Activated T-helper 2 cell treated with anti-CD3 and anti-CD28 coated beads, Interferon-gamma antibody, Interleukin-2, Interleukin-4, amounts not matched to agents 10 μg/mL and 5 μg/mL and 100 μg/mL, durations not matched to agents 14 hours and 24 hours and 36 hours (primary cell): Measurements from ENCODE around the gene NTM. TPM values are rescaled to one million over a fixed set of nuclear protein-coding genes. Genes with fewer than 3 reads are reported as not detected.

Experiments used
- DNase-seq: peaks from one replicate; pipeline ENCODE4 v3.0.0; 2021; ENCODE audit warnings: low spot score
- H3K27ac Mint-ChIP-seq: one replicate; pipeline ENCODE4 v1.8.0; 2021; ENCODE audit warnings: mixed read lengths
- H3K27me3 Mint-ChIP-seq: one replicate; pipeline ENCODE4 v1.8.0; 2021; ENCODE audit warnings: low read depth, mixed read lengths
- H3K36me3 Mint-ChIP-seq: one replicate; pipeline ENCODE4 v1.8.0; 2021; ENCODE audit warnings: low read depth, mixed read lengths
- H3K4me1 Mint-ChIP-seq: one replicate; pipeline ENCODE4 v1.8.0; 2021; ENCODE audit warnings: low read depth, mixed read lengths
- H3K4me3 Mint-ChIP-seq: one replicate; pipeline ENCODE4 v1.8.0; 2021; ENCODE audit warnings: low read depth, mild to moderate bottlenecking, moderate library complexity, mixed read lengths
- H3K9me3 Mint-ChIP-seq: one replicate; pipeline ENCODE4 v1.8.0; 2021; ENCODE audit warnings: mixed read lengths
- intact Hi-C: fragments of 100-400 bp; cut with micrococcal nuclease; formaldehyde crosslinking; loops from one replicate; pipeline ENCODE4 v1.15.1; 2023
- total RNA-seq: library from RNA; stranded (reverse); gene quantifications from 2 replicates; pipeline ENCODE4 v1.2.3, GENCODE V29; 2022

The NTM gene
- total RNA-seq, 1 donor from 2014 or later: not detected

GRCh38 chr11:131816051-131816450 is 445.6 kb downstream of the NTM start:
- no peaks in the 10 kb centered on the region for H3K9me3 Mint-ChIP-seq
- H3K4me3 Mint-ChIP-seq: no peak overlapping the region
- DNase-seq: no peak
- no peaks in the 10 kb centered on the region for H3K4me1 Mint-ChIP-seq
- H3K27ac Mint-ChIP-seq: no peak overlapping the region
- H3K27me3 Mint-ChIP-seq: no peaks in the 10 kb centered on the region
- intact Hi-C loops: no loop called here
- H3K36me3 Mint-ChIP-seq: no peaks in the 10 kb centered on the region

GRCh38 chr11:131817687-131818188 is 447.3 kb downstream of the NTM start:
- intact Hi-C loops: no loop called here
- H3K4me1 Mint-ChIP-seq: no peaks in the 10 kb centered on the region

GRCh38 chr11:131819865-131820264 is 449.4 kb downstream of the NTM start:
- H3K27me3 Mint-ChIP-seq: no peaks in the 10 kb centered on the region
- H3K4me3 Mint-ChIP-seq: no peak overlapping the region
- H3K4me1 Mint-ChIP-seq: no peaks in the 10 kb centered on the region
- H3K9me3 Mint-ChIP-seq: no peaks in the 10 kb centered on the region
- DNase-seq: no peak
- no peaks in the 10 kb centered on the region for H3K36me3 Mint-ChIP-seq
- intact Hi-C loops: no loop called here
- no peak overlapping the region for H3K27ac Mint-ChIP-seq

More at GRCh38 chr11:131817687-131818188, 447.3 kb downstream of the NTM start:
- Mint-ChIP-seq H3K27ac (no peak overlapping the region), H3K27me3 (no peaks in the 10 kb centered on the region), H3K36me3 (no peaks in the 10 kb centered on the region), H3K4me3 (no peak overlapping the region), H3K9me3 (no peaks in the 10 kb centered on the region)
- no peak for DNase-seq

GRCh38 chr11:131822506-131822905 is 452.1 kb downstream of the NTM start:
- H3K36me3 Mint-ChIP-seq: no peaks in the 10 kb centered on the region
- no peak for DNase-seq
- H3K27ac Mint-ChIP-seq: no peak overlapping the region
- H3K4me3 Mint-ChIP-seq: no peak overlapping the region
- no peaks in the 10 kb centered on the region for H3K4me1 Mint-ChIP-seq
- H3K27me3 Mint-ChIP-seq: no peaks in the 10 kb centered on the region
- no peaks in the 10 kb centered on the region for H3K9me3 Mint-ChIP-seq
- intact Hi-C loops: no loop called here

- no peak overlapping the region for H3K27ac Mint-ChIP-seq
- intact Hi-C loops: no loop called here
- no peaks in the 10 kb centered on the region for H3K4me1 Mint-ChIP-seq
- H3K9me3 Mint-ChIP-seq: no peaks in the 10 kb centered on the region
- H3K36me3 Mint-ChIP-seq: no peaks in the 10 kb centered on the region
- no peak overlapping the region for H3K4me3 Mint-ChIP-seq
- DNase-seq: no peak
- no peaks in the 10 kb centered on the region for H3K27me3 Mint-ChIP-seq
Observed at GRCh38 chr11:131823772-131824171, 453.4 kb downstream of the NTM start.

- H3K27me3 Mint-ChIP-seq: no peaks in the 10 kb centered on the region
- H3K9me3 Mint-ChIP-seq: no peaks in the 10 kb centered on the region
- H3K4me1 Mint-ChIP-seq: no peaks in the 10 kb centered on the region
- DNase-seq: no peak
- H3K36me3 Mint-ChIP-seq: no peaks in the 10 kb centered on the region
- intact Hi-C loops: no loop called here
- H3K4me3 Mint-ChIP-seq: no peak overlapping the region
- no peak overlapping the region for H3K27ac Mint-ChIP-seq
Observed at GRCh38 chr11:131824771-131825170, 454.4 kb downstream of the NTM start.

GRCh38 chr11:131827430-131827829 is 457.0 kb downstream of the NTM start:
- Mint-ChIP-seq H3K9me3 (no peaks in the 10 kb centered on the region), H3K4me3 (no peak overlapping the region), H3K36me3 (no peaks in the 10 kb centered on the region), H3K4me1 (no peaks in the 10 kb centered on the region), H3K27ac (no peak overlapping the region), H3K27me3 (no peaks in the 10 kb centered on the region)
- no peak for DNase-seq
- intact Hi-C loops: no loop called here

GRCh38 chr11:131829725-131830124 is 459.3 kb downstream of the NTM start:
- intact Hi-C loops: no loop called here
- no peaks in the 10 kb centered on the region for H3K4me1 Mint-ChIP-seq
- H3K27ac Mint-ChIP-seq: no peak overlapping the region
- H3K27me3 Mint-ChIP-seq: no peaks in the 10 kb centered on the region
- H3K36me3 Mint-ChIP-seq: no peaks in the 10 kb centered on the region
- H3K4me3 Mint-ChIP-seq: no peak overlapping the region
- no peak for DNase-seq
- no peaks in the 10 kb centered on the region for H3K9me3 Mint-ChIP-seq

GRCh38 chr11:131832079-131832478 is 461.7 kb downstream of the NTM start:
- DNase-seq: no peak
- H3K4me1 Mint-ChIP-seq: no peaks in the 10 kb centered on the region
- no peaks in the 10 kb centered on the region for H3K9me3 Mint-ChIP-seq
- intact Hi-C loops: no loop called here
- H3K4me3 Mint-ChIP-seq: no peak overlapping the region
- no peaks in the 10 kb centered on the region for H3K36me3 Mint-ChIP-seq
- no peak overlapping the region for H3K27ac Mint-ChIP-seq
- no peaks in the 10 kb centered on the region for H3K27me3 Mint-ChIP-seq

GRCh38 chr11:131833366-131833765 is 463.0 kb downstream of the NTM start:
- no peak overlapping the region for H3K4me3 Mint-ChIP-seq
- no peaks in the 10 kb centered on the region for H3K36me3 Mint-ChIP-seq
- H3K27me3 Mint-ChIP-seq: no peaks in the 10 kb centered on the region
- DNase-seq: no peak
- intact Hi-C loops: no loop called here
- H3K4me1 Mint-ChIP-seq: no peaks in the 10 kb centered on the region
- no peak overlapping the region for H3K27ac Mint-ChIP-seq
- no peaks in the 10 kb centered on the region for H3K9me3 Mint-ChIP-seq

GRCh38 chr11:131837562-131837961 is 467.1 kb downstream of the NTM start:
- no peak overlapping the region for H3K27ac Mint-ChIP-seq
- no peaks in the 10 kb centered on the region for H3K36me3 Mint-ChIP-seq
- intact Hi-C loops: no loop called here
- no peaks in the 10 kb centered on the region for H3K9me3 Mint-ChIP-seq
- DNase-seq: no peak
- H3K4me1 Mint-ChIP-seq: no peaks in the 10 kb centered on the region
- no peaks in the 10 kb centered on the region for H3K27me3 Mint-ChIP-seq
- no peak overlapping the region for H3K4me3 Mint-ChIP-seq

- no peaks in the 10 kb centered on the region for H3K9me3 Mint-ChIP-seq
- intact Hi-C loops: no loop called here
- no peaks in the 10 kb centered on the region for H3K36me3 Mint-ChIP-seq
- H3K4me3 Mint-ChIP-seq: no peak overlapping the region
- H3K27me3 Mint-ChIP-seq: no peaks in the 10 kb centered on the region
- no peak for DNase-seq
- no peak overlapping the region for H3K27ac Mint-ChIP-seq
- H3K4me1 Mint-ChIP-seq: no peaks in the 10 kb centered on the region
Observed at GRCh38 chr11:131838016-131838415, 467.6 kb downstream of the NTM start.

GRCh38 chr11:131839326-131839725 is 468.9 kb downstream of the NTM start:
- no peak overlapping the region for H3K27ac Mint-ChIP-seq

GRCh38 chr11:131840545-131840944 is 470.1 kb downstream of the NTM start:
- intact Hi-C loops: no loop called here

More at GRCh38 chr11:131839326-131839725, 468.9 kb downstream of the NTM start:
- Mint-ChIP-seq H3K9me3 (no peaks in the 10 kb centered on the region), H3K4me3 (no peak overlapping the region), H3K36me3 (no peaks in the 10 kb centered on the region), H3K27me3 (no peaks in the 10 kb centered on the region), H3K4me1 (no peaks in the 10 kb centered on the region)
- intact Hi-C loops: no loop called here
- no peak for DNase-seq

More at GRCh38 chr11:131840545-131840944, 470.1 kb downstream of the NTM start:
- no peak for DNase-seq
- H3K36me3 Mint-ChIP-seq: no peaks in the 10 kb centered on the region
- H3K27ac Mint-ChIP-seq: no peak overlapping the region
- no peaks in the 10 kb centered on the region for H3K9me3 Mint-ChIP-seq
- no peaks in the 10 kb centered on the region for H3K4me1 Mint-ChIP-seq
- H3K27me3 Mint-ChIP-seq: no peaks in the 10 kb centered on the region
- no peak overlapping the region for H3K4me3 Mint-ChIP-seq
